ENCODE data around the gene HAUS7.

DNA sequence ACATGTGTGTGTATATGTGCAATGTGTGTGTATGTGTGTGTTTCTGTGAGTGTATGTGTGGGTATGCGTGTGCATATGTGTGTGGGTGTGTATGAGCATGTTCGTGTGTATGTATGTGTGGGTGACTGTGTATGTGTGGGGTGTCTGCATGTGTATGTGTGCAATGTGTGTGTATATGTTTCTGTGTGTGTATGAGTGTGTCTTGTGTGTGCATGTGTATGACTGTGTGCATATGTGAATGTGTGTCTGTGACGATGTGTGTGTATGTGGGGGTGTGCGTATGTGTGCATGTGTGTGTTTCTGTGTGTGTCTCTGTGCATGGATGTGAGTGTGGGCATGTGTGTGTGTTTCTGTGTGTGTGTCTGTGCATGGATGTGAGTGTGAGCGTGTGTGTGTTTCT, 42.9 kb upstream of the HAUS7 start:
- TF ChIP-seq ZNF501 (tag by site-specific recombination; IDR thresholded peaks at IDR 0.05) (no peak), ZNF571 (tag by site-specific recombination; IDR thresholded peaks at IDR 0.05) (peak; percentile 82; the same call in 1 of the 2 replicates), CTCF (tag by site-specific recombination; IDR thresholded peaks at IDR 0.05) (no peak), ZNF48 (tag by site-specific recombination; IDR thresholded peaks at IDR 0.05) (no peak), ZNF426 (tag by site-specific recombination; IDR thresholded peaks at IDR 0.05) (no peak), ZNF785 (tag by site-specific recombination; IDR thresholded peaks at IDR 0.05) (no peak), ZNF311 (tag by site-specific recombination; IDR thresholded peaks at IDR 0.05; ENCODE audit: borderline replicate concordance) (no peak), ZNF184 (tag by site-specific recombination; IDR thresholded peaks at IDR 0.05) (no peak), ZNF558 (tag by site-specific recombination; IDR thresholded peaks at IDR 0.05) (no peak), ZNF133 (tag by site-specific recombination; IDR thresholded peaks at IDR 0.05) (no peak), ZBTB49 (tag by site-specific recombination; IDR thresholded peaks at IDR 0.05; ENCODE audit: low read depth) (no peak)
- TF ChIP-seq, protein P1, sequence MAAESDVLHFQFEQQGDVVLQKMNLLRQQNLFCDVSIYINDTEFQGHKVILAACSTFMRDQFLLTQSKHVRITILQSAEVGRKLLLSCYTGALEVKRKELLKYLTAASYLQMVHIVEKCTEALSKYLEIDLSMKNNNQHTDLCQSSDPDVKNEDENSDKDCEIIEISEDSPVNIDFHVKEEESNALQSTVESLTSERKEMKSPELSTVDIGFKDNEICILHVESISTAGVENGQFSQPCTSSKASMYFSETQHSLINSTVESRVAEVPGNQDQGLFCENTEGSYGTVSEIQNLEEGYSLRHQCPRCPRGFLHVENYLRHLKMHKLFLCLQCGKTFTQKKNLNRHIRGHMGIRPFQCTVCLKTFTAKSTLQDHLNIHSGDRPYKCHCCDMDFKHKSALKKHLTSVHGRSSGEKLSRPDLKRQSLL (tag by site-specific recombination; IDR thresholded peaks at IDR 0.05): no peak
- TF ChIP-seq, protein P2, sequence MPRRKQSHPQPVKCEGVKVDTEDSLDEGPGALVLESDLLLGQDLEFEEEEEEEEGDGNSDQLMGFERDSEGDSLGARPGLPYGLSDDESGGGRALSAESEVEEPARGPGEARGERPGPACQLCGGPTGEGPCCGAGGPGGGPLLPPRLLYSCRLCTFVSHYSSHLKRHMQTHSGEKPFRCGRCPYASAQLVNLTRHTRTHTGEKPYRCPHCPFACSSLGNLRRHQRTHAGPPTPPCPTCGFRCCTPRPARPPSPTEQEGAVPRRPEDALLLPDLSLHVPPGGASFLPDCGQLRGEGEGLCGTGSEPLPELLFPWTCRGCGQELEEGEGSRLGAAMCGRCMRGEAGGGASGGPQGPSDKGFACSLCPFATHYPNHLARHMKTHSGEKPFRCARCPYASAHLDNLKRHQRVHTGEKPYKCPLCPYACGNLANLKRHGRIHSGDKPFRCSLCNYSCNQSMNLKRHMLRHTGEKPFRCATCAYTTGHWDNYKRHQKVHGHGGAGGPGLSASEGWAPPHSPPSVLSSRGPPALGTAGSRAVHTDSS (tag by site-specific recombination; IDR thresholded peaks at IDR 0.05): no peak

Measured in HEK293 (cell line).